ENCODE results near the gene SLC49A4.

Gene SLC49A4

GRCh38 chr3:122929188-122930062 lies 134.6 kb downstream of the SLC49A4 start:
- DNase-seq (ENCODE audit: low read depth): no peak

- no peak for DNase-seq (ENCODE audit: low read depth)
Observed at GRCh38 chr3:122930063-122930997, 135.5 kb downstream of the SLC49A4 start.
